Esophagus squamous epithelium (tissue), 5 donors: ENCODE data around the gene ATF1. TPM values are rescaled to one million over a fixed set of nuclear protein-coding genes. Genes with fewer than 3 reads are reported as not detected.
"Not testable (repeated sequence)": the region's sequence is repeated elsewhere in the genome, so short reads cannot be mapped to it uniquely, and the experiment has no call there.

Experiments
- DNase-seq: peaks from one replicate; lab custom pipeline; 2025; lab: John Stamatoyannopoulos, UW
- H3K27ac ChIP-seq, 4 donors: fragments of 200-600 bp; sonication (generic); one replicate each; pipeline ENCODE4 v1.5.1; 2016 to 2019; ENCODE audit warnings: mild to moderate bottlenecking in 1 of 4
- H3K27me3 ChIP-seq, 4 donors: fragments of 200-600 bp; sonication (generic); 1 replicate in 3 of 4; 2 replicates in 1 of 4; pipeline versions ENCODE4 v1.5.1 to v1.6.0; 2017 to 2021; ENCODE audit warnings: antibody characterized with exemption in 1 of 4
- H3K36me3 ChIP-seq, 3 donors: fragments of 200-600 bp; sonication (generic); one replicate each; pipeline ENCODE4 v1.5.1; 2016 to 2019
- H3K4me1 ChIP-seq, 3 donors: fragments of 200-600 bp; sonication (generic); one replicate each; pipeline ENCODE4 v1.5.1; 2017 to 2019
- H3K4me3 ChIP-seq, 4 donors: fragments of 200-600 bp; sonication (generic); 1 replicate in 3 of 4; 2 replicates in 1 of 4; pipeline ENCODE4 v1.5.1; 2016 to 2019; ENCODE audit warnings: mild to moderate bottlenecking in 2 of 4, moderate library complexity in 1 of 4
- H3K9me3 ChIP-seq, 3 donors: fragments of 200-600 bp; sonication (generic); one replicate each; pipeline ENCODE4 v1.5.1; 2016 to 2019
- POLR2A ChIP-seq, 4 donors: fragments of 450-650 bp; IDR thresholded peaks; one replicate each; pipeline ENCODE4 v1.6.1; 2017; ENCODE audit warnings: antibody characterized with exemption in 4 of 4, mild to moderate bottlenecking in 4 of 4, moderate library complexity in 3 of 4
- WGBS, 2 donors: methylation state at CpG; one replicate each; pipeline ENCODE4 v1.1.5; 2018; 5-methylcytosine and 5-hydroxymethylcytosine counted together
- intact Hi-C: fragments of 100-400 bp; cut with DNase I; formaldehyde crosslinking; loops from one replicate; pipeline ENCODE4 v1.15.0; 2022
- total RNA-seq, 4 donors: library from RNA; depleted of rRNA; stranded (reverse); fragments of >200 nt; gene quantifications; one replicate each; pipeline ENCODE4 v1.1.0, GENCODE V29; 2016
- TF ChIP-seq, protein P1 (sequence below), 6 experiments: fragments of 450-650 bp in 4 of 6; fragments of 200-600 bp in 2 of 6; sonication (generic) in 2 of 6; IDR thresholded peaks; one replicate each; pipeline ENCODE4 v1.5.1; 2016 to 2019; ENCODE audit warnings: antibody characterized with exemption in 6 of 6, mild to moderate bottlenecking in 4 of 6, moderate library complexity in 4 of 6
- donor health status: DM: yes; HTN: yes; CAD: no.

Gene ATF1
- total RNA-seq, 4 donors from 2014 or later: 5.5 to 20.4 (median 14.3) TPM

DNA sequence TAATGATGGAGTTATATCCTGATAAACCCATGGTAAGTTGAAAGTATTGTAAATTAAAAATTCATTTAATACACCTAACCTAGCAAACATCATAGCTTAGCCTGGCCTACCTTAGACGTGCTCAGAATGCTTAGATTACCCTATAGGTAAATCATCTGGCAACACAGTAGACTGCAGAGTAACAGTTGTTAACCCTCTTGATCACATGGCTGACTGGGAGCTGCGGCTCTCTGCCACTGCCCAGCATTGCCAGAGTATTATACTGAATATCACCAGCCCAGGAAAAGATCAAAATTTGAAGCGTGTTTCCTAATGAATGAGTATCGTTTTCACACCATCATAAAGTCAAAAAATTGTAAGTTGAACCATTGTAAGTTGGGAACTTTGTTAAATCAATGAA, 61.0 kb downstream of the ATF1 start:
- Histone ChIP-seq H3K9me3 (no peaks in the 10 kb centered on the region), H3K36me3 (peaks cover 0 to 2% (median 0%) of the 10 kb centered on the region in 3 donors), H3K4me3 (no peak overlapping the region), H3K27me3 (no peaks in the 10 kb centered on the region), H3K4me1 (peaks cover 0 to 24% (median 6%) of the 10 kb centered on the region in 3 donors), H3K27ac (peak overlapping the region in 3 of 4 donors; percentile 38 to 53 (median 49))
- TF ChIP-seq, protein P1, sequence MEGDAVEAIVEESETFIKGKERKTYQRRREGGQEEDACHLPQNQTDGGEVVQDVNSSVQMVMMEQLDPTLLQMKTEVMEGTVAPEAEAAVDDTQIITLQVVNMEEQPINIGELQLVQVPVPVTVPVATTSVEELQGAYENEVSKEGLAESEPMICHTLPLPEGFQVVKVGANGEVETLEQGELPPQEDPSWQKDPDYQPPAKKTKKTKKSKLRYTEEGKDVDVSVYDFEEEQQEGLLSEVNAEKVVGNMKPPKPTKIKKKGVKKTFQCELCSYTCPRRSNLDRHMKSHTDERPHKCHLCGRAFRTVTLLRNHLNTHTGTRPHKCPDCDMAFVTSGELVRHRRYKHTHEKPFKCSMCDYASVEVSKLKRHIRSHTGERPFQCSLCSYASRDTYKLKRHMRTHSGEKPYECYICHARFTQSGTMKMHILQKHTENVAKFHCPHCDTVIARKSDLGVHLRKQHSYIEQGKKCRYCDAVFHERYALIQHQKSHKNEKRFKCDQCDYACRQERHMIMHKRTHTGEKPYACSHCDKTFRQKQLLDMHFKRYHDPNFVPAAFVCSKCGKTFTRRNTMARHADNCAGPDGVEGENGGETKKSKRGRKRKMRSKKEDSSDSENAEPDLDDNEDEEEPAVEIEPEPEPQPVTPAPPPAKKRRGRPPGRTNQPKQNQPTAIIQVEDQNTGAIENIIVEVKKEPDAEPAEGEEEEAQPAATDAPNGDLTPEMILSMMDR (IDR thresholded peaks at IDR 0.05): no peak
- no peak for TF ChIP-seq POLR2A (IDR thresholded peaks at IDR 0.05)
- 34 to 37% methylated on average over 4 of the region's 4 CpGs for WGBS, 2 donors
- intact Hi-C loops: loop anchor here (10.0 kb wide), 1 partner anchor 160 kb away; no protein-coding TSS in a partner anchor
- DNase-seq: no peak

DNA sequence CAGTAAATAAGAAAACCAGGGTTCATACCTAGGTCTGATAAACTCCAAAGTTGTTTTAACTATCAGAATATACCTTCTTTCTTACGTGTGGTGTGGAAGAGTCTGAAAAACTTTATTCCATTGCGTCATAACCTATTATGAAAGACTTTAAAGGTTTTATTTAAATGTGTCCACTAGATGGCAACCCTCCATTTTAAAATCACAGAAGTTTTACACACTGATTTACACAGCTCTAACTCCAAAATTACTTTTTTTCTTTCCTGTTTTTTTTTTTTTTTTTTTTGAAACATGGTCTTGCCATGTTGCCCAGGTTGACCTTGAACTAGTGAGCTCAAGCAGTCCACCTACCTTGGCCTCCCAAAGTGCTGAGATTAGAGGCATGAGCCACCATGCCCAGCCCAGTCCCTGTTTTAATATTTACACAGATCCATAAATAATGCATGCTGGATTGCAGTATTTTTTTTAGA, 61.5 kb downstream of the ATF1 start:
- no peak for TF ChIP-seq POLR2A (IDR thresholded peaks at IDR 0.05)
- TF ChIP-seq, protein P1 (IDR thresholded peaks at IDR 0.05): peak; percentile 27 to 75 (median 62)
- Histone ChIP-seq H3K27me3 (no peaks in the 10 kb centered on the region), H3K36me3 (no peaks in the 10 kb centered on the region), H3K4me1 (peaks cover 0 to 24% (median 6%) of the 10 kb centered on the region in 3 donors), H3K27ac (peak overlapping the region in 3 of 4 donors; percentile 38 to 53 (median 49)), H3K4me3 (no peak overlapping the region), H3K9me3 (no peaks in the 10 kb centered on the region)
- WGBS, 2 donors: 0% methylated on average over 2 of the region's 2 CpGs
- no peak for DNase-seq
- intact Hi-C loops: loop anchor here (10.0 kb wide), 1 partner anchor 159 kb away; no protein-coding TSS in a partner anchor

DNA sequence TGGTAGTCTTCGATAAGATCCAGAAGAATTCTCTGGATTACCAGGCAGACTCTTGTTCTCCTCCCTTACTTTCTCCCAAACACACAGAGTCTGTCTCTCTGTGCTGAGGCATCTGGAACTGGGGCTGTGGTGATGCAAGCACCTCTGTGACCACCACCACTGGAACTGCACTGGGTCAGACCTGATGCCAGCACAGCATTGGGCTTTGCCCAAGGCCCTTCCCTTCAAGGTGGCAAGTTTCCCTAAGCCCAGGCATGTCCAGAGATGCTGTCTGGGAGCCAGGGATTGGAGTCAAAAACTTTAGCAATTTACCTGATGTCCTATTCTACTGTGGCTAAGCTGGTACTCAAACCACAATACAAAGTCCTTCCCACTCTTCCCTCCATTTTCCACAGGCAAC, 64.2 kb downstream of the ATF1 start:
- intact Hi-C loops: loop anchor here (10.0 kb wide), 1 partner anchor 157 kb away; no protein-coding TSS in a partner anchor
- WGBS, 2 donors: 89% methylated on average over 1 of the region's 1 CpG; no CpG with 5 or more reads in 1 of the 2 donors
- TF ChIP-seq, protein P1 (IDR thresholded peaks at IDR 0.05): no peak
- no peak for TF ChIP-seq POLR2A (IDR thresholded peaks at IDR 0.05)

DNA sequence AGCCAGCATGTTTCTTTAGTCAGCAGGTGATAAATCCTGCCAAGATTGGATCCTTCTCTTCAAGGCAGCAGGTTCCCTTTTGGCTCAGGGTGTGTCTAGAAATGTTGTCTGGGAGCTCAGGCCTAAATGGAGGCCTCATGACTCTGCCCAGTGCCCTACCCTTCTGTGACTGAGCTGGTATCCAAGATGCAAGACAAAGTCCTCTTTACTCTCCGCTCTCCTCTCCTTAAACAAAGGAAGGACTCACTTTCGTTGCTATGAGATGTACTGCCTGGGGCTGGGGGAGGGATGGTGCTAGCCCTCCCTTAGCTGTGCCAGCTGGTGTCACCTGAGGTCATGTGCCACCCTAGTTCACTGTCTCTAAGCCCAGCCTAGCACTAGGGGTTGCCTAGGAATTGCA, 65.0 kb downstream of the ATF1 start:
- TF ChIP-seq, protein P1 (IDR thresholded peaks at IDR 0.05): no peak
- no peak for DNase-seq
- H3K4me3 ChIP-seq: no peak overlapping the region
- H3K27me3 ChIP-seq: no peaks in the 10 kb centered on the region
- intact Hi-C loops: loop anchor here (10.0 kb wide), 1 partner anchor 156 kb away; no protein-coding TSS in a partner anchor
- 83 to 86% methylated on average over 2 of the region's 2 CpGs for WGBS, 2 donors
- peaks cover 0 to 14% (median 7%) of the 10 kb centered on the region in 3 donors for H3K9me3 ChIP-seq
- H3K36me3 ChIP-seq: no peaks in the 10 kb centered on the region
- H3K27ac ChIP-seq: no peak overlapping the region
- H3K4me1 ChIP-seq: peaks cover 0 to 24% (median 6%) of the 10 kb centered on the region in 3 donors

More for the DNA sequence above, 64.2 kb downstream of the ATF1 start:
- Histone ChIP-seq H3K27ac (no peak overlapping the region), H3K36me3 (no peaks in the 10 kb centered on the region), H3K4me3 (no peak overlapping the region), H3K4me1 (peaks cover 0 to 24% (median 6%) of the 10 kb centered on the region in 3 donors), H3K27me3 (no peaks in the 10 kb centered on the region), H3K9me3 (peaks cover 0 to 8% (median 0%) of the 10 kb centered on the region in 3 donors)
- DNase-seq: no peak

DNA sequence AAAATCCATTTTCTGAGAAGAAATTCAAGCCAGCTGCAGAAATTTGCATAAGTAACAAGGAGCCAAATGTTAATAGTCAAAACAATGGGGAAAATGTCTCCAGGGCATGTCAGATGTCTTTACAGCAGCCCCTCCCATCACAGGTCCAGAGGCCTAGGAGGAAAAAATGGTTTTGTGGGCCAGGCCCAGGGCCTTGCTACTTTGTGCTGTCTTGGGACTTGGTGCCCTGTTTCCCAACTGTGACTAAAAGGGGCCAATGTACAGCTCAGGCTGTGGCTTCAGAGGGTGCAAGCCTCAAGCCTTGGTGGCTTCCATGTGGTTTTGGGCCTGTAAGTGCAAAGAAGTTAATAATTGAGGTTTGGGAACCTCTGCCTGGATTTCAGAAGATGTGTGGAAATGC, 69.9 kb downstream of the ATF1 start:
- Histone ChIP-seq H3K9me3 (peaks cover 0 to 20% (median 13%) of the 10 kb centered on the region in 3 donors), H3K4me1 (peaks cover 0 to 10% (median 0%) of the 10 kb centered on the region in 3 donors)
- DNase-seq, H3K36me3 ChIP-seq, H3K27me3 ChIP-seq, H3K27ac ChIP-seq, intact Hi-C loops, H3K4me3 ChIP-seq: not testable (repeated sequence)
